Measurements from ENCODE around the gene AAK1. TPM values are rescaled to one million over a fixed set of nuclear protein-coding genes. Genes with fewer than 3 reads are reported as not detected.

The AAK1 gene
- total RNA-seq, 3 donors from 2014 or later (not counting 1 experiment from before 2014, with no cell fraction given) = 174 to 249 (median 204) TPM

DNA sequence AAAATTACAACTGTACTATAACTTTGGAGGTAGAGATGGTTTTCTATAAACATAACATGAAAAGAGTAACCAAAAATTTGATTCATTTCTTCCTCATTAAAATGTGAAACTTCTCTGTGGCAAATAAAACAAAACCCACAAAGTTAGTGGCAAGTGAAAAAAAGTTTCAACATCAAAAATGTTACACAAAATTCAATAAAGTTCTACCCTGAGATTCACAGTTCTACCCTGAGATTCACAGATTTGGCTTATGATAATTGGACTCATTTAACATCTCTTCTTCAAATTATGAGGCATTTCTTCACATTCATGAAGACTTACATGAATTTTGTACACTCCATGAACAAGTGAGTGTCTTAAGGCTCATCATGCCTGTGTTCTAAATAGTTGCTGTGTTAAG, 51.0 kb downstream of the AAK1 start:
- intact Hi-C loops (cut with micrococcal nuclease) = loop anchor here (10.0 kb wide), 1 partner anchor 52 kb away; the partner anchor contains the start of gene AAK1
- no peak overlapping the region for H3K4me3 Mint-ChIP-seq
- no peak for DNase-seq
- ATAC-seq = peak in 1 of 3 donors; percentile 26
- no peaks in the 10 kb centered on the region for H3K36me3 ChIP-seq (ENCODE audit: control insufficient read depth, insufficient read depth, low read length)
- H3K27ac Mint-ChIP-seq = peak overlapping the region; percentile 64 to 75
- no peaks in the 10 kb centered on the region for H3K27me3 ChIP-seq (ENCODE audit: control insufficient read depth, insufficient read depth, low read length)
- no peaks in the 10 kb centered on the region for H3K9me3 ChIP-seq (ENCODE audit: control insufficient read depth, insufficient read depth, low read length)
- peaks cover 19% of the 10 kb centered on the region for H3K4me1 ChIP-seq (ENCODE audit: control insufficient read depth, insufficient read depth, low read length)
- no peak overlapping the region for H3K27ac ChIP-seq (ENCODE audit: low read length)
- no peaks in the 10 kb centered on the region for H3K9me3 Mint-ChIP-seq
- H3K27me3 Mint-ChIP-seq (ENCODE audit: low read depth in 2 of 2) = no peaks in the 10 kb centered on the region
- no peak overlapping the region for H3K4me3 ChIP-seq (ENCODE audit: low read length)
- H3K4me1 Mint-ChIP-seq = peaks cover 71 to 75% of the 10 kb centered on the region in 2 donors
- TF ChIP-seq, protein P1, sequence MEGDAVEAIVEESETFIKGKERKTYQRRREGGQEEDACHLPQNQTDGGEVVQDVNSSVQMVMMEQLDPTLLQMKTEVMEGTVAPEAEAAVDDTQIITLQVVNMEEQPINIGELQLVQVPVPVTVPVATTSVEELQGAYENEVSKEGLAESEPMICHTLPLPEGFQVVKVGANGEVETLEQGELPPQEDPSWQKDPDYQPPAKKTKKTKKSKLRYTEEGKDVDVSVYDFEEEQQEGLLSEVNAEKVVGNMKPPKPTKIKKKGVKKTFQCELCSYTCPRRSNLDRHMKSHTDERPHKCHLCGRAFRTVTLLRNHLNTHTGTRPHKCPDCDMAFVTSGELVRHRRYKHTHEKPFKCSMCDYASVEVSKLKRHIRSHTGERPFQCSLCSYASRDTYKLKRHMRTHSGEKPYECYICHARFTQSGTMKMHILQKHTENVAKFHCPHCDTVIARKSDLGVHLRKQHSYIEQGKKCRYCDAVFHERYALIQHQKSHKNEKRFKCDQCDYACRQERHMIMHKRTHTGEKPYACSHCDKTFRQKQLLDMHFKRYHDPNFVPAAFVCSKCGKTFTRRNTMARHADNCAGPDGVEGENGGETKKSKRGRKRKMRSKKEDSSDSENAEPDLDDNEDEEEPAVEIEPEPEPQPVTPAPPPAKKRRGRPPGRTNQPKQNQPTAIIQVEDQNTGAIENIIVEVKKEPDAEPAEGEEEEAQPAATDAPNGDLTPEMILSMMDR (IDR thresholded peaks at IDR 0.05) = no peak
- no peaks in the 10 kb centered on the region for H3K36me3 Mint-ChIP-seq

DNA sequence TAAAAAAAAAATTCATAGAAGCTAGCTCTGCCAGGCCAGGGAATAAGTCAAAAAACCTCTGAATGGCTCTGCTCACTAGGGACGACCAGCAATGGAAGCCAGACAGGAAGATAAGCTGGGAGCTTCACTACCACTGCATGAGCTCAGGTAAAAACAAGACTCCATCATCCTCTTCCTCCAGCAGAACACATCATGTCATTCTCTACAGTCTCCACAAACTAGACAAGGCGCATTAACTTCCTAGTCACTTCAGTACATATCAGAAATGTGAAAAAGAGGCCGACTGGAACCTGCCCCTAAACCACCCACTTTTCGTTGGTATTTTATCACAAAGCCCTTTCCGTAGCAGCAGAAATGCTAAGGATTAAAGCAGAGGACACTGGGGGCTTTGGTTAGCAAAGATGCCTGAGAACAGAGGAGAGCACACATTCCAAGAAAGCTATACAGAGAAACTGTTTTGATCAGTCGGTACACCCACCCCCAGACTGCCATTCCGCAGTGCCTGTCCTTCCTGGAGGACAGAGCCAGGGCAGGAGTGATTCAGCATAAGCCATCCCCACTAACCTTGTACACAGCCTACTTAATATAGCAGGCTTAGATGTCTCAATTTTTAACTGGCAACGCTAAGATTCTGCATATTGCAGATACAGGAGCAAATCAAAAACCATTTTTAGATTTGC, 53.4 kb downstream of the AAK1 start:
- Mint-ChIP-seq H3K4me1 (peaks cover 70 to 72% of the 10 kb centered on the region in 2 donors), H3K36me3 (no peaks in the 10 kb centered on the region), H3K9me3 (no peaks in the 10 kb centered on the region), H3K4me3 (no peak overlapping the region), H3K27ac (peak overlapping the region; percentile 58 to 76), H3K27me3 (ENCODE audit: low read depth in 2 of 2) (no peaks in the 10 kb centered on the region)
- no peak overlapping the region for H3K27ac ChIP-seq (ENCODE audit: low read length)
- DNase-seq = no peak
- no peak overlapping the region for H3K4me3 ChIP-seq (ENCODE audit: low read length)
- TF ChIP-seq, protein P1 (IDR thresholded peaks at IDR 0.05) = no peak
- H3K27me3 ChIP-seq (ENCODE audit: control insufficient read depth, insufficient read depth, low read length) = no peaks in the 10 kb centered on the region
- intact Hi-C loops (cut with micrococcal nuclease) = loop anchor here (10.0 kb wide), 1 partner anchor 55 kb away; the partner anchor contains the start of gene AAK1
- peaks cover 9% of the 10 kb centered on the region for H3K4me1 ChIP-seq (ENCODE audit: control insufficient read depth, insufficient read depth, low read length)
- ATAC-seq = no peak
- WGBS (ENCODE audit: insufficient coverage) = 66% methylated on average over 8 of the region's 8 CpGs
- no peaks in the 10 kb centered on the region for H3K9me3 ChIP-seq (ENCODE audit: control insufficient read depth, insufficient read depth, low read length)
- no peaks in the 10 kb centered on the region for H3K36me3 ChIP-seq (ENCODE audit: control insufficient read depth, insufficient read depth, low read length)

DNA sequence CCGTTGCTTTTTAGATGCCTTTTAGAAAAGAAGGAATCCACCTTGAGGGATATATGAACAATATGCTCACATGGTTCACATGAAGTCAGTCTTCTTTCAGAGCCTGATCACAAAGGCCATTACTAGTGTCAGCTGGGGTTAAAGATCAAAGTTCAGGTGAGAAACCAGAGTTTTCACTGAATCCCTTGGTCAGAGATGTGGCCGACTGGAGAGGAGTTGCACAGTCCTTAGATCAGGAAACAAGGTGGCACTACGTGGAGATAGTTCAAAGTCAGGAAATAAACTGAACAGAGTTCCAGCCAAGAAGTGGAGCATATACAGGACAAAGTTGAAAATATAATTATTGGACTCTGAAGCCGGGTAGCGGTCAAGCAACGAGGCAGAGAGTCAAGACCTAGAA, 54.6 kb downstream of the AAK1 start:
- TF ChIP-seq, protein P1 (IDR thresholded peaks at IDR 0.05) = no peak
- H3K4me3 ChIP-seq (ENCODE audit: low read length) = no peak overlapping the region
- Mint-ChIP-seq H3K36me3 (no peaks in the 10 kb centered on the region), H3K4me1 (peaks cover 75 to 76% of the 10 kb centered on the region in 2 donors), H3K27me3 (ENCODE audit: low read depth in 2 of 2) (no peaks in the 10 kb centered on the region), H3K9me3 (no peaks in the 10 kb centered on the region), H3K4me3 (no peak overlapping the region), H3K27ac (peak overlapping the region; percentile 58 to 76)
- no peak overlapping the region for H3K27ac ChIP-seq (ENCODE audit: low read length)
- intact Hi-C loops (cut with micrococcal nuclease) = no loop called here
- H3K36me3 ChIP-seq (ENCODE audit: control insufficient read depth, insufficient read depth, low read length) = no peaks in the 10 kb centered on the region
- DNase-seq (no peak), ATAC-seq (no peak)
- WGBS (ENCODE audit: insufficient coverage) = 87% methylated on average over 6 of the region's 6 CpGs
- H3K9me3 ChIP-seq (ENCODE audit: control insufficient read depth, insufficient read depth, low read length) = no peaks in the 10 kb centered on the region
- H3K4me1 ChIP-seq (ENCODE audit: control insufficient read depth, insufficient read depth, low read length) = peaks cover 14% of the 10 kb centered on the region
- no peaks in the 10 kb centered on the region for H3K27me3 ChIP-seq (ENCODE audit: control insufficient read depth, insufficient read depth, low read length)

DNA sequence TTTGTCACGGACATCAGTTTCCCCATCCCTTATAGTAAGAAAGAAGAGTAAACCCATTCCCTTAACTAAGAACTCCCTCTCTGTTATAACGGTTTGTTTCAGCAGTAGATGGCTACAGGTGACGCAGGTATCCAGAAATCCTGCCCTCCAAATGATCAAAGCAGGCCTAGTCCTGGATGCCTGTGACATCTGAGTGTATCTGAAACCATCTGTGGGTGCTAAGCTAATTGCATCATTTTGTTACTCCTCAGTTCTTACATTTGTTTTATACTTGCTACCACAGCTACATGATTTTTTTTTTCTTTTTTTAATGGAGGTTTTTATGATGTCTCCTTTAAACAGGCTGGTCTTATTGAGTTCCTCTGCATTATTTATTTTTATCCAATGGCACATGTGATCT, 55.1 kb downstream of the AAK1 start:
- H3K4me3 Mint-ChIP-seq = no peak overlapping the region
- TF ChIP-seq, protein P1 (IDR thresholded peaks at IDR 0.05) = no peak
- no peaks in the 10 kb centered on the region for H3K9me3 ChIP-seq (ENCODE audit: control insufficient read depth, insufficient read depth, low read length)
- ATAC-seq (no peak), DNase-seq (no peak)
- peaks cover 19% of the 10 kb centered on the region for H3K4me1 ChIP-seq (ENCODE audit: control insufficient read depth, insufficient read depth, low read length)
- H3K27ac Mint-ChIP-seq = peak overlapping the region; percentile 58 to 76
- H3K4me3 ChIP-seq (ENCODE audit: low read length) = no peak overlapping the region
- H3K4me1 Mint-ChIP-seq = peaks cover 75 to 77% of the 10 kb centered on the region in 2 donors
- no peaks in the 10 kb centered on the region for H3K27me3 Mint-ChIP-seq (ENCODE audit: low read depth in 2 of 2)
- H3K36me3 Mint-ChIP-seq = no peaks in the 10 kb centered on the region
- no peaks in the 10 kb centered on the region for H3K9me3 Mint-ChIP-seq
- no peaks in the 10 kb centered on the region for H3K36me3 ChIP-seq (ENCODE audit: control insufficient read depth, insufficient read depth, low read length)
- H3K27ac ChIP-seq (ENCODE audit: low read length) = no peak overlapping the region
- no peaks in the 10 kb centered on the region for H3K27me3 ChIP-seq (ENCODE audit: control insufficient read depth, insufficient read depth, low read length)
- WGBS (ENCODE audit: insufficient coverage) = 95% methylated on average over 3 of the region's 3 CpGs
- intact Hi-C loops (cut with micrococcal nuclease) = no loop called here

Data from natural killer cell (primary cell).